22Rv1 (cell line): Measurements from ENCODE around the gene TAC3.

Experiments
- H3K27ac ChIP-seq: fragments of 450-650 bp; 2 replicates; pipeline ENCODE4 v1.5.1; 2017
- ZFX ChIP-seq: fragments of 450-650 bp; IDR thresholded peaks from 2 replicates; pipeline ENCODE4 v1.6.1; 2017; ENCODE audit warnings: antibody characterized with exemption, borderline replicate concordance
- TF ChIP-seq, protein P1 (sequence below): fragments of 450-650 bp; IDR thresholded peaks from 2 replicates; pipeline ENCODE4 v1.5.1; 2017; ENCODE audit warnings: mild to moderate bottlenecking

The TAC3 gene

DNA sequence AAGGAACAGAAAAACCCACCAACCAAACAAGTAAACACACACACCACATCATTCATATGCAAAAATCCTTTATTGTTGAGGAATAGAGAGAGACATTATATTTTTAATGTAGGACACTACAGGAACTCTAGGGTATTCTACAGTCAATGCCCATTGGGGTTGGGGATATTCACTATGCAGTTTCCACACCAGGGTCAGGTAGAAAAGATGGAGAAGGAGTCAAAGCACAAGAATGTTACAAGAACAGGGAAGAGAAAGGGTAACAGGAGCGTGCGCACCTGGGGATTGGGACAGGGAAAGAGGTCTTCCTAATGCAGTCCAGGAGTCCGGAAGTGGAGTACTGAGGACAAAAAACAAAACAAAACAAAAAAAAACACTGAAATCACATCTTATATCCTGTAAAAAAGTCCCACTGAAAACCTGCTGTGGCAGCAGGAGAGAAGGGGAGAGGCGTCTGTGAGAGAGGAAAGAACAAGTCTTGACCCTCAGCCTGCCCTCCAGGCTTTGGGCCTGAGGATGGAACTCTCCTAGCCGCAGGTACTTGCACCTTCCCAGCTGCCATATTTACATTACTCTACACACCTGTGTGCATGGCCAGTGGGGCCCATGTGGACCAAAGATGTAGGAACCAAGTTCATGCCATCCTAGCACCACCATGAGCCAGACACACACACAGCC is 6.2 kb downstream of the TAC3 start:
- no peak overlapping the region for H3K27ac ChIP-seq
- TF ChIP-seq ZFX: no peak
- TF ChIP-seq, protein P1, sequence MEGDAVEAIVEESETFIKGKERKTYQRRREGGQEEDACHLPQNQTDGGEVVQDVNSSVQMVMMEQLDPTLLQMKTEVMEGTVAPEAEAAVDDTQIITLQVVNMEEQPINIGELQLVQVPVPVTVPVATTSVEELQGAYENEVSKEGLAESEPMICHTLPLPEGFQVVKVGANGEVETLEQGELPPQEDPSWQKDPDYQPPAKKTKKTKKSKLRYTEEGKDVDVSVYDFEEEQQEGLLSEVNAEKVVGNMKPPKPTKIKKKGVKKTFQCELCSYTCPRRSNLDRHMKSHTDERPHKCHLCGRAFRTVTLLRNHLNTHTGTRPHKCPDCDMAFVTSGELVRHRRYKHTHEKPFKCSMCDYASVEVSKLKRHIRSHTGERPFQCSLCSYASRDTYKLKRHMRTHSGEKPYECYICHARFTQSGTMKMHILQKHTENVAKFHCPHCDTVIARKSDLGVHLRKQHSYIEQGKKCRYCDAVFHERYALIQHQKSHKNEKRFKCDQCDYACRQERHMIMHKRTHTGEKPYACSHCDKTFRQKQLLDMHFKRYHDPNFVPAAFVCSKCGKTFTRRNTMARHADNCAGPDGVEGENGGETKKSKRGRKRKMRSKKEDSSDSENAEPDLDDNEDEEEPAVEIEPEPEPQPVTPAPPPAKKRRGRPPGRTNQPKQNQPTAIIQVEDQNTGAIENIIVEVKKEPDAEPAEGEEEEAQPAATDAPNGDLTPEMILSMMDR: no peak

- peak overlapping the region; percentile 25; the same call in 1 of the 2 replicates for H3K27ac ChIP-seq
- TF ChIP-seq, protein P1: peak; percentile 89
- no peak for TF ChIP-seq ZFX
These were observed 8.2 kb downstream of the TAC3 start for GRCh38 chr12:57008178-57008577.

DNA sequence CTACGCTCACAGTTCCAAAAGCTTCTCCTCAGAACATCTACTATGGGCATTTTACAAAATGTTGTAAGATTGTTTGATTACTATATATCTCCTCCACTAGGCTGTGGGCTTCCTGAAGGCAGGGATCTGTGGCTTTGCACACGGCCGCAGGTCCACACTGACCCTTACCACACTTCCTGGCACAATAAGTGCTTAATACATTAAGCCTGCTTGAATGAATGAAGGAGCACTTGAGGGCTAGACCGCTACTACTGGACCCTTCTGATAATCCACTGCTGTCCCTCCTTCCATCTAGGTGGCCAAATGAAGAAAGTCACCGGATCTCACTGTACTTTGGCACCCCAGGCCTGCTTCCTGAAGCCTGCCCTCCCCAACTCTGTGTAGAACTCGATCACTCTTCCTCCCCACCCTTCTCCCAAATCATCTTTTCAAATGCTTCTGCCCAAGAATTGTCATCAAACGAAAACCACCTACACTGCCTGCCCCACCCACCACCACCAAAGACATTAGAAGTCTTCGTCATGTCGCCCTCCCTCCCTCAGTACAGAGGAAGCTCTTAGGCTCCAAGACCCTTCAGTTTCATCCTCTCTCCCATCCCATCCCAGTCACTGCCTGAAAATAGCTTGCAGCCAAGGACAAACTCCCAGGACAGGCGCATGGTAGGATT is 9.4 kb downstream of the TAC3 start:
- no peak overlapping the region; the same call in 1 of the 2 replicates for H3K27ac ChIP-seq
- TF ChIP-seq, protein P1: no peak; the same call in none of the 2 replicates
- TF ChIP-seq ZFX: no peak

DNA sequence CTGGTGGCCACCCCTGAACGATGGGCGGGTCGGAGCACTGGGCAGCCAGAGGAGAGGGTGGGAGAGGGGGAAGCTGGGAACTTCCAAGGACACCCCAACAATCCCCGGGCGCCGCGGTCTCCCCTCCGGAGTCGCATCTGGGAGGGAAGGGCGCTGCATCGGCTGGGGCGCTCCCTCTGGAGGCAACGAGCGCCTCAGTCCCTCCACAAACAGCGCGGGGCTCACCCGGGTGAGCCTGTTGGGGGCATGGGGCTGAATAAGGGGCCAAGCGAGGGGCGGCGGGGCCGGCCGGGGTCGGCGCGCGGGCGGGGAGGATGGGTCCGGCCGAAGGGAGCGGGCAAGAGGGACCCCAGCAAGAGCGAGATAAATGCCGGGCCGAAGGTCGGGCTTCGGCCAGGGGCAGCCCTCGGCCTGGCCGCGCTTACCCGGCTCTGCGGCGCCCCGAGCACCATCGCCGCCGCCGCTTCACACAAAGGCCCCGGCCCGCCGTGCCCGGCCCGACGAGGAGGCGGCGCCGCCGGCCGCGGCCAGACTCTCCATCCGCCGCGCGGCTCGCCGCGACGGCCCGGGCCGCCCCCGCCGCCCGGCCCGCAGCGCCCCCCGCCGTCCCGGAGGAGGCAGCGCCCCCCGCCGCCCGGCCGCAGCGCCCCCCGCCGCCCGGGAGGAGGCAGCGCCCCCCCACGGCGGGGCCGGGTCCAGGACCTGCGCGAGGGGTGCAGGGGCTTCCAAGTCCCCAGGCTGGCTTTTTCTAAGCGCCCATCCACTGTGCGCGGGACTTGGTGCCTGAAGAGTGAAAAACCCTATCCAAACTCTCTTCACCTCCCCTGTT is 10.1 kb downstream of the TAC3 start, which contains the start of gene ZBTB39:
Gene ZBTB39 (minus strand): TSS at position 567 of the 829 bp plus-strand sequence. CDS start 1,629 bp downstream, outside the sequence.
- TF ChIP-seq, protein P1: peak; percentile 100
- no peak for TF ChIP-seq ZFX
- peak within 1 kb of the TSS; percentile 45 for H3K27ac ChIP-seq

DNA sequence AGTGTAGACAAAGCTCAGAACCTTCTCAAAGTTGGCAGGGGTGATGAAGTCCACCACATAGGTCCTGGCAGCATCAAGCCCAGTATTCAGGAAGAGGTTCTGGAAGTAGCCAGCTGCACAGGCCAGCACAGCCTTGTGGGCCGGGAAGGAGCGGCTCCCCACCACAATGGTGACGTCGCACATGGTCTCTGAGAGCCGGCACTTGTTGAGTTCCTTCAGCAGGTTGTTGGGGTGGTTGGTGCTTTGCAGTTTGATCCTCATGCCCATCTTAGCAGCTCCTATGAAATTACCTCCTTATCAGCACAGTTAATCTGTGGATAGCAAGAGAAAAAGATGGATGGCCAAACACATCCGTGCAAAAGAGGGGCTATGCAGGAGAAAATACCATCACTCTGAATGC is 11.7 kb downstream of the TAC3 start:
- H3K27ac ChIP-seq: no peak overlapping the region
- no peak for TF ChIP-seq ZFX
- TF ChIP-seq, protein P1: no peak

DNA sequence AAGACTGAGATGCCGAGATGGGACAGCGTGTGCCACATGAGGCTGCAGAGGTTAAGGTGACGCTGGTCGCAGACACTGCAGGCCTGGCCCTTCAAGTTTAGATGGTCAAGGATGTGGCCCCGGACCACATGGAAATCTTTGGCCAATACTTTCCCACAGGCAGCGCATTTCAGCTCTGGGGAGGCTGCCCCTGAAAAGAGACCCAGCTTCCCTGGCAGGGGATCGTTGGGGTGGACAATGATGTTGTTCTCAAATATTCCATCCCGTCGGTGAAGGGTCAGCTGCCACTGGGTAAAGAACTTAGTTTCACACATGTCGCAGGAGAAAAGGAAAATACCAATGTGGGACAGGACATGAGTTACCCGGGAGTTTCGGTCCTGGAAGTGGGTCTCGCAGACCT is 12.9 kb downstream of the TAC3 start:
- H3K27ac ChIP-seq: no peak overlapping the region
- TF ChIP-seq ZFX: no peak
- TF ChIP-seq, protein P1: no peak
